HCT116 (cell line): ENCODE data around the gene CDA. TPM values are rescaled to one million over a fixed set of nuclear protein-coding genes. Genes with fewer than 3 reads are reported as not detected.

Experiments
- CTCF ChIP-seq, 3 experiments: fragments of 200-600 bp in 1 of 3; sonication (generic) in 1 of 3; IDR thresholded peaks in 2 of 3; conservative IDR thresholded peaks in 1 of 3; 2 replicates each; pipeline ENCODE4 v1.5.1; 2012 to 2017; ENCODE audit warnings: low read depth in 2 of 3, low read length in 2 of 3, antibody characterized with exemption in 1 of 3, borderline replicate concordance in 1 of 3, control low read depth in 1 of 3, mild to moderate bottlenecking in 1 of 3, mixed read lengths in 1 of 3, mixed run types in 1 of 3, moderate library complexity in 1 of 3; ENCODE audit not compliant: insufficient read depth in 1 of 3
- FOSL1 ChIP-seq: IDR thresholded peaks from 2 replicates; pipeline ENCODE4 v1.6.1; 2012; ENCODE audit warnings: low read depth
- JUND ChIP-seq: IDR thresholded peaks from 2 replicates; pipeline ENCODE4 v1.6.1; 2012
- POLR2A ChIP-seq: IDR thresholded peaks from 2 replicates; pipeline ENCODE4 v1.7.0; 2011; ENCODE audit warnings: borderline replicate concordance; ENCODE audit not compliant: insufficient read depth, insufficient read length; ENCODE audit errors: extremely low read depth
- POLR2AphosphoS5 ChIP-seq: IDR thresholded peaks from 2 replicates; pipeline ENCODE4 v1.6.1; 2011; ENCODE audit warnings: mild to moderate bottlenecking, low read depth, low read length, moderate library complexity
- RAD21 ChIP-seq: IDR thresholded peaks from 2 replicates; pipeline ENCODE4 v1.6.1; 2012; ENCODE audit warnings: low read depth, mild to moderate bottlenecking
- REST ChIP-seq: IDR thresholded peaks from 2 replicates; pipeline ENCODE4 v1.6.1; 2012; ENCODE audit warnings: low read depth
- TCF7L2 ChIP-seq: IDR thresholded peaks from 2 replicates; pipeline ENCODE4 v1.7.0; 2011; ENCODE audit warnings: borderline replicate concordance, inconsistent platforms; ENCODE audit not compliant: insufficient read depth, insufficient read length; ENCODE audit errors: extremely low read depth
- total RNA-seq: library from RNA; stranded (reverse); gene quantifications from one replicate; pipeline ENCODE4 v1.2.1, GENCODE V29; 2021; ENCODE audit not compliant: unreplicated experiment

The CDA gene
- total RNA-seq, 1 experiment from 2014 or later = 28.6 TPM

- TF ChIP-seq CTCF (IDR thresholded peaks at IDR 0.05 in 2 of 3, conservative IDR thresholded peaks at IDR 0.05 in 1 of 3; ENCODE audit: borderline replicate concordance in 1 of 3, insufficient read depth in 1 of 3, low read depth in 2 of 3, low read length in 2 of 3) = no peak
- TF ChIP-seq POLR2A = no peak
- TF ChIP-seq TCF7L2 = no peak
- TF ChIP-seq JUND = no peak
- no peak for TF ChIP-seq POLR2AphosphoS5
- no peak for TF ChIP-seq REST
- TF ChIP-seq RAD21 = no peak
- no peak for TF ChIP-seq FOSL1
- TF ChIP-seq, all 23 proteins: peak for 0
These were observed 37.7 kb upstream of the CDA start (continued) for GRCh38 chr1:20551161-20551560.
